HS-27A (cell line): ENCODE data around the gene DDX56.
"Not testable (repeated sequence)": the region's sequence is repeated elsewhere in the genome, so short reads cannot be mapped to it uniquely, and the experiment has no call there.

Experiments used
- DNase-seq: peaks from one replicate; pipeline ENCODE4 v3.0.0-alpha.2; 2012; ENCODE audit warnings: low read depth, missing footprints

Gene DDX56

GRCh38 chr7:44573464-44574286 is at the start of gene DDX56:
Gene DDX56, minus strand, starts transcription at chr7:44573908. Its CDS starts 13 bp downstream, at chr7:44573895.
- DNase-seq: peak; percentile 77

- DNase-seq: no peak
Observed at GRCh38 chr7:44622342-44623151, 48.8 kb upstream of the DDX56 start.

GRCh38 chr7:44621750-44622103 is 48.0 kb upstream of the DDX56 start:
- DNase-seq: no peak

GRCh38 chr7:44621034-44621749 is 47.5 kb upstream of the DDX56 start:
- no peak for DNase-seq

GRCh38 chr7:44618753-44619152 is 45.0 kb upstream of the DDX56 start:
- DNase-seq: no peak

- no peak for DNase-seq
Observed at GRCh38 chr7:44618045-44618444, 44.3 kb upstream of the DDX56 start.

GRCh38 chr7:44617225-44617890 is 43.6 kb upstream of the DDX56 start:
- DNase-seq: no peak

- DNase-seq: no peak
Observed at GRCh38 chr7:44616545-44616944, 42.8 kb upstream of the DDX56 start.

- DNase-seq: no peak
Observed at GRCh38 chr7:44615793-44616192, 42.1 kb upstream of the DDX56 start.

GRCh38 chr7:44615149-44615611 is 41.5 kb upstream of the DDX56 start:
- no peak for DNase-seq

GRCh38 chr7:44609829-44610228 is 36.1 kb upstream of the DDX56 start:
- DNase-seq: no peak

- peak; percentile 63 for DNase-seq
Observed at GRCh38 chr7:44608916-44609648, 35.4 kb upstream of the DDX56 start.

- DNase-seq: no peak
Observed at GRCh38 chr7:44607141-44608068, 33.7 kb upstream of the DDX56 start.

- DNase-seq: peak; percentile 88
Observed at GRCh38 chr7:44606341-44607140, 32.8 kb upstream of the DDX56 start, which contains the start of gene OGDH. Gene OGDH, plus strand, starts transcription at chr7:44606627. Its CDS starts 17,717 bp downstream, at chr7:44624344.

- no peak for DNase-seq
Observed at GRCh38 chr7:44604941-44605340, 31.2 kb upstream of the DDX56 start.

GRCh38 chr7:44603193-44603592 is 29.5 kb upstream of the DDX56 start:
- no peak for DNase-seq

- no peak for DNase-seq
Observed at GRCh38 chr7:44602576-44602910, 28.8 kb upstream of the DDX56 start.

GRCh38 chr7:44599222-44599621 is 25.5 kb upstream of the DDX56 start:
- no peak for DNase-seq

GRCh38 chr7:44597181-44597580 is 23.5 kb upstream of the DDX56 start:
- DNase-seq: not testable (repeated sequence)
